Stimulated activated CD4-positive, alpha-beta T cell treated with anti-CD3 and anti-CD28 coated beads, TNF-alpha, amount 100 ng/mL, for 24 hours (primary cell): ENCODE results near the gene MLX.

Experiments
- DNase-seq, 3 experiments: peaks; one replicate each; pipeline ENCODE4 v3.0.0-alpha.2; 2020; ENCODE audit warnings: low read depth in 3 of 3

MLX gene, protein sequence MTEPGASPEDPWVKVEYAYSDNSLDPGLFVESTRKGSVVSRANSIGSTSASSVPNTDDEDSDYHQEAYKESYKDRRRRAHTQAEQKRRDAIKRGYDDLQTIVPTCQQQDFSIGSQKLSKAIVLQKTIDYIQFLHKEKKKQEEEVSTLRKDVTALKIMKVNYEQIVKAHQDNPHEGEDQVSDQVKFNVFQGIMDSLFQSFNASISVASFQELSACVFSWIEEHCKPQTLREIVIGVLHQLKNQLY

DNA sequence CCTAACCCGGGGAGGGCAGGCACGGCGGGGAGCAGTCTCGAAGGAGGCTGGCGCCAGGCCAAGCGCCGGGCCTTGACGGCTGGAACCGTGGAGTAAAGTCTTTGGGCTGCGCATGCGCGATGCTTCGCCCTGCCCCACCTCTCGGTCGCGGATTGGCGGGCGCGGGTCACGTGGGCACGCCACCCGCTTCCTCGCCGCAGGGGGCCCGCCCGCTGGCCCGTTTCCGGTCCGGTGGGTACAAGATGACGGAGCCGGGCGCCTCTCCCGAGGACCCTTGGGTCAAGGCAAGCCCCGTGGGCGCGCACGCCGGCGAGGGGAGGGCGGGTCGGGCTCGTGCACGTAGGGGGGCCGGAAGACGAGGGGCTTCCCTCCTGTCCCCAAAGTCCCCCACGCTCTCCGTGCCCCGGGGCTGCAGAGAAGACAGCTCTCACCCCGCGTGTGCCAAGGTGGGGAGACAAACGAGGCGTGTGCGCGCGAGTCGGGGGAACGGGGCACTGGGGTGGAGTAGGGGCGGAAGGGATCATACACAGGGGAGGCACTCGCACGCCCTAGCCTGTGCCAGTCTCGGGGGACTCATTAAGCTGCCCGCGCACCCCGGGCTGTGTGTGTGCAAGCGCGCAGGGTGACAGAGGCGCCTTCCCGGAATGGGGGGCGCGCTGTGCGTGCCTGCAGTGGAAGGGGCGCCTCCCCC lies at the start of gene MLX:
TSS of gene MLX (plus strand) at position 218 of the 691 bp plus-strand sequence. CDS start at position 243, 25 bp downstream.
- DNase-seq = peak; percentile 81 to 91 (median 86)

DNA sequence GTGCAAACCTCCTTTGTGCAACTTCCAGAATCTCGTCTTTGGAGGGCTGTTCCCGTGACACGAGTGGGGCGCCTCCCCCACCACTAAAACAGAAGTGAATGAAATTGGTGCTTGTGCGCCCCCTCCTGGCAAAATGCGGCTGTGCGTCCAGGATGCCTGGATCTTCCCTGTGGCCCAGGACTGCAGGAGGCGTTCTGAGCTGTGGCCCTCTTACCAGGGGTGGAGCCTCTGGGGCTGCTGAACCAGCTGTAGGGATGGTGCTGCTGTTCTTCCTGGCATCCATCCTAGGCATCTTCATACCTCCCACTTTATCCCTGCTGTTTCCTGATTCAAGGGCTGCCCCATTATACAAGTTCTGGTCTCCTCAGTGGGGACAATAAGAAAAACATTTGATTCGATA lies 49.4 kb upstream of the MLX start:
- peak; percentile 57 to 78 (median 70) for DNase-seq

DNA sequence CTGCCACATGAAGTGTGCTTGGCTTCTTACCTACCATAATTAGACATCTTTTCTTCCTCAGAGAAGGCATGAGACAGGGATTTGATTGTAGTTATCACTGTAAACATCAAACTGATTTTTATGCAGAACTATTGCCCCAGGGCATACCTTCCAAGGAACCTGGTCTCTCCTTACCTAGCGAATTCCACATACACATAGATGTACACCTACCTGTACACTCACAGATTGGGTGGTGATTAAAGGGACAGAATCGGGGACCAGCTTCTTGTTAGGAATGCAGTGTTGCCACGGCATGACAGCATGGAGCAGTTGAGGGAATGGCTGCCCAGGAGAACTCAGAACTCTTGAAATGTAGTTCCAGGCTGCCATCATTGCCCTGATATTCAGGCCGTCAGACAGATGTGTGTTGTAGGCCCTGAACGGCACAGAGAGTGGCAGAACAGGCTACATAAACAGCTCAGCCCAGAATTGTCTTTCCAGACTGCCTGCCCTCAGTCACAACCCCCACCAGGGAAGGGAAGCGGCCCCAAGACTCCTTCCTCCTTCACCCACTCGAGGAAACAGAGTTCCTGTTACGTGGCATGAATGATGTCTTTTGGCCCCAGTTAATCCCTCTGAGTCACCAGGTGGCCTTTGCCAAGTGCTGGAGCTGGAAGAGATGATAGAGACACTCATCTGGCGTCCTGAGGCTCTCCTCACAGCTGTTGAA lies 48.7 kb upstream of the MLX start:
- no peak for DNase-seq

DNA sequence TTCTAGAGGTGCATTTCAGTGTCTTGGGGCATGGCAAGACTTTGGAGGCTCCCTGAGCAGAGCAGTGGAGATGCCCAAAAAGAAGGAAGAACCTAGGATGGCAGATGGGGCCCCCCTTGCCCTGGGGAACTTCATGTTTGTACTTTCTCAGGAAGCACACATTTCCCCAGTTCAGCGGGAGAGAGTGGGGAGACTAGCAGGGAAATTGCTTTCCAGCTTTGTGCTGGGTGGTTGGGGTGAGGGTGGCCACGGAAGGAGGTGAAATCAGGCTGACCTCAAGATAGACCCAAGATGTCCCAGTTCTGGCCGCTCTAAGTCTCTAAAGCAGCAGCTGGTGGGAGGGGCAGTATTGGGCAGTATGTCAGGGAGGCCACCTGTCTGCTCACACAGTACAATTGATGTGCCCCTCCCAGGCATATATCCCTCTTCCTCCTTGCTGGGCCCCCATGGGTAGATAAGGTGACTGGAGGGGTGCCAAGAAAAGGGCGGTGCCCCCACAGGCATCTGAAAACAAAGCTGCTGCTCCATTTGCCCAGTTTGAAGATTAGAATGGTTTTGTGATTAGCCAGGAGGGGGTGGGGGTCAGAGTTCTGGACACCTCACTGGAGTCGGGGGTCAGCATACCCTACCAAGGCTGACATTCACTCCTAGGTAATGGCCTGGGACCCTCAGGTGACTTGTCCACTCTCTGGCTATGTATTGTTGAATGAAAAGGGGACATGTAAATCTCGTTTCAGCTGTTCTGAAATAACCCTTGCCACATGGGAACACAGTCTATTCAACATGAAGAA lies 48.0 kb upstream of the MLX start:
- DNase-seq = no peak

DNA sequence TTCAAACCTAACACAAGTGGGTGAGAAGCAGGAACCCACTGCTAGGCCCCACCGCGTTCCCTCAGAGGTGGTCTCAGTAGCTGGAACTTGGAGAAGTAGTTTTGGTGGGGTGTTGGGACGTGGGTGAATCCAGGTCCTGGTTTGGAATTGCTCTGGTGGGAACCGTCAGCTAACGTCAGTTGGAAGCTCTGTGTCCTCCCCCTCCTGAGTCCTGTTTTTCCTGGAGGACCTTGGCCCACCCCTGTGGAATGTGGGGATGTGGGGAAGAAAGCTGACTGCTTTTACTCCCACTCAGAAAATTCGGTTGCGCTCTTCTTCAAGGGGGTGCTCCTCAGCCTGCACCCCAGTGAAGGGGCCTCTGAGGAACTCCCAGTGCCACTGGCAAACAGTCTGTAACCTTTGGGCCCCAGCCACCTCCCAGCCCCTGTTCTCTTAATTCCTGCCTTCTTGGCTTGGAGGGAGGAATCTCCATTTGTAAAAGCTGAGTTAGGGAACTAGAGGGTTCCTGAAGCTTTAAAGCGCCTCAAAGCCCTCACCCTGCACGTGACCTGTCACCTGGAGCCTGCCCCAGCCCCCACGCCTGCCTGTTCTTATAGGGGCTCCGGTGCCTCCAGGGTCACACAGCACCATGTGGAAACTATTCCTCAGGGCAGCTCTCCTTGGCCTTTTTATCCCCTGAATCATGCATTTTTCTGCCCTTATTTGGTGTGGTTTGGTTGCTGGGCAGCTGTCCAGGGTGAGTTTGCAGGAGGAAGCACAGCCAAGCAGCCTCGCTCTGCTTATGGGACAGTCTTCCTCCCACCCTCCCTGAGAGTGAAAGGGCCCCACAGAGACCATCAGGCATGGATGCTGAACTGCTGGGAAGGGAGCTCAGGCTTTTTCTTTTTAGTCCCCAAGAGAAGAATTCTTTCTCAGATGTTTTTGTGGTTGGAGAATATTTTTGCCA lies 47.1 kb upstream of the MLX start:
- DNase-seq = no peak

DNA sequence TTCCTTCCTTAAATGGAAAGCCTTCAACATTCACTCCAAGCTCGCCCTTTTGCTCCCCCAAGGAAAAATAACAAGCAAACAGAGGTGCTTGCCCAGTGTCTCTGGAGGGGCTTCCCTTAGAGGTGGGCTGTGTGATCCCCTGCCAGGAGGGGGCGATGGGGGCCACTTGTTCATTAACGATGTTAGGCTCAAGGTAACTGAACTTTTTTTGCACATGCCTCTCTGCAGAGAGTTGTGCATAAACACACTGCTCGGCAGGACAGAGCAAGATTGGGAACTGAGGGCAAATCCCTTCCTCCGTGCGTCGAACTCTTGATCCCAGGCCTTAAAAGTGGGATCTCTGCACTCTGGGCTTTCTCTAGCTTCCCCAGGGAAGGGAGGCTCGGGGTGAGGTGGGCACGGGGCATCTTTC lies 46.4 kb upstream of the MLX start:
- no peak for DNase-seq

DNA sequence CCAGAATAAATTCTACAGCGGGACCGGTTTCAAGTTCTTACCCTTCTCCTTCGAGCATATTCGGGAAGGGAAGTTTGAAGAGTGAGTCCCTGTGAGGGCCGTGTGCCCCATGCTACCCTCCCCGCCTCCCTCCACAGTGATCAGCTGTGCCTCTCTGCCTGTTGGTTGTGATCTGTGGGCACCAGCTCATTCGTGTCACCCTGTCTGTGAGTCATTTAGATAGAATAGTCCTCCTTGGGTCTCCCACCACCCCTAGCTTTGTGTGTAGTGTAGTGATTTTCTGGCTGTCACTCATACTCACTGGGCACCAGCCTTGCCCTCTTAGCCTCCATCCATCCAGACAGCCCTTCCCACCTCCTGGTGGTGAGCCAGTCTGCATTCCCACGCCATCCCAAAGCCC lies 45.9 kb upstream of the MLX start:
- no peak for DNase-seq

DNA sequence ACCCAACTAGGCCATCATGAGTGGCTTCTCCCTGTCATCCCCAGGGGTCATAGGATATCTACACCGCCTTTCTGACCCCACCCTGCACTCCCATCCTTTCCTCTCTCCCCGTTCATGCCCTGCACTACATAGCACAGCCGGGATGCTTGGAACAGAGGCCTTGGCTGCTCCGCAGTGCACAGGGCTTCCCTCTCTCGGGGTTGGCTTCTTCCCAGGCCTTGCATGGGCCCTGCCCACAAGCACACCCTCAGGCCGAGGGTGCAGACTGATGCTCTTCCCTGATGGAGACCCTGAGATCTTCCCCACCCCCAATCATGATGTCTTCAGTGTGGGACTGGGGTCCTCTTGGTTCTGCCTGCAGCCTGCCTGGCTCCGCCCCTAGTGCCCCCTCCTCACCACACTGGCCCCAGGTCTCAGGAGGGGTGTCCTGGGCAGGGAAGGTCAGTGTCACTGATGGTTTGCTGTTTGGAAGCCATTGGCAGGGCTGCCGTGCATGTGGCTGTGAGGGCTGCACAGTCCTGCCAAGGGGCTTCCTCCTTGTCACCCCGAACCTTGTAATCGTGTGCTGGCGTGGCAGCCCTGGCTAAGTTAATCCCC lies 45.1 kb upstream of the MLX start:
- DNase-seq = no peak

DNA sequence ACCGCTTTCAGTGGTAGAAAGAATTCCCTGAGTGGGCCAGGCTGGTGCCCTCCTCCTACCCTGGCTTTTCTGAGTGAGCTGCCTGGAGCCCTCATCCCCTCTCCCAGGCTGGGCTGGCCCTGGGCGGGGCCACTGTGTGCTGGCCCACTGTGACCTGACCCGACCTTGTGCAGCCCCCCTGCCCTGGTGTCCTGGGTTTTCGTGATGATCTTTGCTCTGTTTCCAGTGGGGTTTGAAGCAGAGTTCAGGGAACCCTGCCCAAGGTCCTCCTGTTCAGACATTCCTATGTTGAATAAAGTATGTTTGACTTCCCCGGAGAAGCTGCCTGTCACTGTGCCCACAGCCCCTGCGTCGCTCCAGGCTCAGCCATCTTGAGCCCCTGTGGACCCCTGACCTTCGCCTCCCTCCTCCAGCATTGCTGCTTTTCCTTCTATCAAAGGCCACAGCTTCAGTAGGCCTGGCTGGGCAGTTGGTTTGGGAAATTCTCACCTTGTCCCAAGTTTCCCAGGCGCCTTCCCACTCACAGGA lies 44.6 kb upstream of the MLX start:
- no peak for DNase-seq

DNA sequence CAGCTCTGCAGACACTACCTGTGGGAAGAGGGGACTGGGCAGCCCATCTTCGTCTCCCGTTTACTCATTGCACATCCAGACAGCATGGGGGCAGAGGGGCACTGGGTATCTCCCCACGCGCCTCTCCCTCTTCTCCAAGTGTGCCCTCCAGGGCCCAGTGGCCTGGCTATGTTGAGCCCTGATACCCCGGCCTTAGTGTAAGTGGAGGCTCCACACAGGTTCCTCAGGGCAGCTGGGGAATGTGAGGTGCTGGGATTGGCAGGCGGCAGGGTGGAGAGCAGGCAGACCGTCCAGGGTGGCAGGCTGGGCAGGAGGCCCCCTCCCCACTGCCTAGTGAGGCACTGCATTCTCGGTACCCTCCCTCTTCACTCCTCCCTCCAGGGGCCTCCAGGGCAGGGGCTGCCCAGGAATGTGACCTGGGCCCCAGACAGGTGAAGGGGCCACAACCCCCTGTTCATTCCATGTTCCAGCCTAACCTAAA lies 44.1 kb upstream of the MLX start:
- DNase-seq = no peak

DNA sequence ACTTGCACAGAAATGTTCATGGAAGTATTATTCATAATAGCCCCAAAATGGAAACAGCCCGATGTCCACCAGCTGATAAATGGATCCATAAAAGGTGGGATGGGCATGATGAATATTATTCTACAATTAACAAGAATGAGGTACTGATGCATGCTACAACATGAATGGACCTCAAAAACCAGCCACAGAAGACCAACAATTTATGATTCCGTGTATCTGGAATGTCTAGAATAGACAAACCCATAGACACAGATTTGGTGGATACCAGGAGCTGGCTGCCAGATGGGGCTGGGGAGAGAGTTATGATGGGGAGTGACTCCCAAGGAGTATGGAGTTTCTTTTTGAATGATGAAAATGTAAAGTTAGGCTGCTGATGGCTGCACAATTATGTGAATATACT lies 41.7 kb upstream of the MLX start:
- DNase-seq = no peak

DNA sequence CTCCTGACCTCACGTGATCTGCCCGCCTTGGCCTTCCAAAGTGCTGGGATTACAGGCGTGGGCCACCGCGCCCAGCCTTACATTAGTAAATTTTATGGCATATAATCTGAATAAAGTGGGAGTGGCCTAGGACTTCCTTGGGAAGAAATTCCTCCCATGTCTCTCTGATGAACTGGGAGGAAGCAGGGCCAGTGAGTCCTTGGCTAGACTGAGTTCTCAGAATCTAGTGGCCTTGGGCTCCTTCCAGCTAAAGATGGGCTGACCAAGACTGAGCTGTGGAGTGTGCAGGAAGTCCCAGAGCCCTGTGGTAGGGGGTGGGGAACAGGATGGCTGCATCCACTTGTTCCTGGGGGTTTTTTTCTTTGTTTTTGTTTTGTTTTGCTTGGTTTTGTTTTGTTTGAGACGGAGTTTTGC lies 40.9 kb upstream of the MLX start:
- no peak for DNase-seq

DNA sequence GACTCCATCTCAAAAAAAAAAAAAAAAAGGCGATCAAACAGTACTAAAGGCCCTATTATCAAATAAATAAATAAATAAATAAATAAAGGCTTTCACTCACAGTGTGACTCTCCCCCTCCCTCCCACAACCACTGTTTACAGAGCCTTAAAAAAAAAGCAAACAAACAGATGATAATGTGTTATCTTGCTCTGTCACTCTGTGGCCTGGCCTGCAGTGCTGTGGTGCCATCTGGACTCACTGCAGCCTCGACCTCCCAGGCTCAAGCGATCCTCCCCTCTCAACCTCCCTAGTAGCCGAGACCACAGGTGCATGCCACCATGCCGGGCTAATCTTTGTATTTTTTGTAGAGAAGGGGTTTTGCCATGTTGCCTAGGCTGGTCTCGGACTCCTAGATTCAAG lies 39.0 kb upstream of the MLX start:
- no peak for DNase-seq

DNA sequence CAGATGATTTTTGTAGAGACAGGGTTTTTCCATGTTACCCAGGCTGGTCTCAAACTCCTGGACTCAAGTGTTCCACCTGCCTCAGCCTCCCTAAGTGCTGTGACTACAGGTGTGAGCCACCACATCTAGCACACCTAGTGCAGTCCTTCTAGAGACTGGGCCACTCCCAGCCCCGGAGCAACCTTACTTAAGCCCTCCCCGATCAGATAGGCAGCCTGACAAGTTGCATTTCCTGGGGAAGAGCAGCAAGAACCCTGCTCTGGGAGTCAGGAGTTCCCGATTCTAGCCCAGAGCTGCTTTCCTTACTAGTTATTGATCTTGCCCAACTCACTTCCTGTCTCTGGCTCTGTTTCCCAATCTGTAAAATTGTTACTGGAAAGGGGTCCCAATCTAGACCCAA lies 37.8 kb upstream of the MLX start:
- DNase-seq = no peak

DNA sequence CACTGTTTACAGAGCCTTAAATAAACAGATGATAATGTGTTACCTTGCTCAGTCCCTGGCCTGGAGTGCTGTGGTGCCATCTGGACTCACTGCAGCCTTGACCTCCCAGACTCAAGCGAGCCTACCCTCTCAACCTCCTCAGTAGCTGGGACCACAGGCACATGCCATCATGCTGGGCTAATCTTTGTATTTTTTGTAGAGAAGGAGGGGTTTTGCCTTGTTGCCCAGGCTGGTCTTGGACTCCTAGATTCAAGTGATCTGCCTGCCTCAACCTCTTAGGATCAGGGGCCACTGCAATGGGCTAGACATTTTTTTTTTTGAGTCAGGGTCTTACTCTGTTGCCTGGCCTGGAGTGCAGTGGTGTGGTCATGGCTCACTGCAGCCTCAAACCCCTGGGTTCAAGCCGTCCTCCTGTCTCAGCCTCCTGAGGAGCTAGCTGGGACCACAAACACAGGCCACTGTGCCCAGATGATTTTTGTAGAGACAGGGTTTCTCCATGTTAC lies 35.9 kb upstream of the MLX start:
- no peak for DNase-seq

DNA sequence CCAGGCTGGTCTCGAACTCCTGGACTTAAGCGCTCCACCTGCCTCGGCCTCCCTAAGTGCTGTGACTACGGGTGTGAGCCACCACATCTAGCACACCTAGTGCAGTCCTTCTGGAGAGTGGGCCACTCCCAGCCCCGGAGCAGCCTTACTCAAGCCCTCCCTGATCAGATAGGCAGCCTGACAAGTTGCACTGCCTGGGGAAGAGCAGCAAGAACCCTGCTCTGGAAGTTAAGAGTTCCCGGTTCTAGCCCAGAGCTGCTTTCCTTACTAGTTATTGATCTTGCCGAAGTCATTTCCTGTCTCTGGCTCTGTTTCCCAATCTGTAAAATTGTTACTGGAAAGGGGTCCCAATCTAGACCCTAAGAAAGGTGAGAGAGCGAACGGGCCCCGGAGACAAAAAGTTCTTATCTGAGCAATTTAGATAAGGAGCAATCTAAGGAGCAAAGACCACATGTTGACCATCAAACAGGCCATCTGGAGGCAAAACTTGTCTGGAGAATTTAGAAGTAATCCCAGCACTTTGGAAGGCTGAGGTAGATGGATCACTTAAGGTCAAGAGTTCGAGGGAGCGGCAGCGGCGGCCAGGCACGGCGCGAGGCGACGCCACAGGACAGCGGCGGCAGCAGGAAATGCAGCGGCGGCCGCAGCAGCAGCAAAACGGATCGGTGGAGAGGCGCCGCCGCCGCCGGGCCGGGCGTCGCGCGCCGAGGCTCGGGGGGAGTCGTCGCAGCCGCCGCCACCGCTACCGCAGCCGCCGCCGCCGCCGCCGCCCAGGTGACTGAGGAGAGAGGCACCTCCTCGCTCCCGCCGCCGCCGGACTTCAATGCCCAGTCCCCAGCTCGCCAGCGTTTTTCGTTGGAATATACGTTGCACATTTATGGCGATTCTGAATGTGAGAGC lies 35.2 kb upstream of the MLX start:
- peak in 1 of 3 experiments; percentile 41 for DNase-seq

DNA sequence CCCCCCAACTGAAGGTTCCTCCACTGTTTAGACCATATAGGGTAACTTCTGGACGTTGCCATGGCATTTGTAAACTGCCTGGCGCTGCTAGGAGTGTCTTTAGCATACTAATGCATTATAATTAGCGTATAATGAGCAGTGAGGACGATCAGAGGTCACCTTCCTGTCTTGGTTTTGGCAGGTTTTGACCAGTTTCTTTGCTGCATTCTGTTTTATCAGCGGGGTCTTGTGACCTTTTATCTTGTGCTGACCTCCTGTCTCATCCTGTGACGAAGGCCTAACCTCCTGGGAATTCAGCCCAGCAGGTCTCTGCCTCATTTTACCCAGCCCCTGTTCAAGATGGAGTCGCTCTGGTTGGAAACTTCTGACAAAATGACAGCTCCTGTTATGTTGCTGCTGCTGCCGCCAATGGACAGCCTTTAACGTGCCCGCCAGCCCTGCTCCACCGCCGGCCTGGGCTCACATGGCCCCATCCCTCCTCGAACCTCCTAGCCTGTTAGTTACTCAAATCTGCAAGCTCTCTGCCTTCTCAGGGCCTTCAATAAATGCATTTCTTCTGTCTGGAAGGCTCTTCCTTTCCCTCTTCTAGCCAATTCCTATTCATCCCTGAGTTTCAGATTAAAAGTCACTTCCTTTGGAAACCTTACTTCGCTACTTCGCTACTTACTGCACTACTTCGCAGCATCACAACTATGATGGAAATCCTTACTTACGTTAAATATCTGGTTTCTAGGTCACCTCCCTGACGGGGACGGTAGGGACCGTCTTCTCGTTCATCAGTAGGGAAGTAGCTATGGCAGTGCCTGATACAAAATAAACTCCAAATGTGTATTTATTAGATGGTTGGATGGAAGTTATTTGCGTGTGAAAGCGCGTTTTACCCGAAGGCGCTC lies 31.5 kb upstream of the MLX start:
- DNase-seq = no peak

DNA sequence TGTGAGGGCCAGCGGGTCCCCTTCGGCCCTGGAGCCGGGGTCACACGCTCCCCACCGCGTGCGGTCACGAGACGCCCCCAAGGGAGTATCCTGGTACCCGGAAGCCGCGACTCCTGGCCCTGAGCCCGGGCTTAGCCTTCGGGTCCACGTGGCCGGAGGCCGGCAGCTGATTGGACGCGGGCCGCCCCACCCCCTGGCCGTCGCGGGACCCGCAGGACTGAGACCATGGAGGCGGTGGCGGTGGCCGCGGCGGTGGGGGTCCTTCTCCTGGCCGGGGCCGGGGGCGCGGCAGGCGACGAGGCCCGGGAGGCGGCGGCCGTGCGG lies 30.9 kb upstream of the MLX start, which contains the start of gene NAGLU:
TSS of gene NAGLU (plus strand) at position 194 of the 324 bp plus-strand sequence. CDS start at position 226, 32 bp downstream.
- DNase-seq = peak; percentile 71 to 90 (median 72)
